C4-2B (cell line): ENCODE results near the gene PTCD3.

Experiments
- H3K27ac ChIP-seq: fragments of 450-650 bp; 2 replicates; pipeline ENCODE4 v1.5.1; 2017
- CTCF ChIP-seq: fragments of 450-650 bp; conservative IDR thresholded peaks from 2 replicates; pipeline ENCODE4 v1.5.1; 2017; ENCODE audit warnings: mild to moderate bottlenecking
- ZFX ChIP-seq: fragments of 450-650 bp; IDR thresholded peaks from 2 replicates; pipeline ENCODE4 v1.6.1; 2017

Gene PTCD3

GRCh38 chr2:86136141-86136540, 30.1 kb downstream of the PTCD3 start:
- no peak for TF ChIP-seq ZFX
- no peak for TF ChIP-seq CTCF
- no peak overlapping the region for H3K27ac ChIP-seq

- TF ChIP-seq ZFX = no peak
- TF ChIP-seq CTCF = no peak
- H3K27ac ChIP-seq = no peak overlapping the region
These were observed 32.9 kb downstream of the PTCD3 start for GRCh38 chr2:86138736-86139625.

GRCh38 chr2:86139981-86140380, 33.9 kb downstream of the PTCD3 start:
- no peak for TF ChIP-seq CTCF
- TF ChIP-seq ZFX = no peak
- no peak overlapping the region for H3K27ac ChIP-seq

GRCh38 chr2:86140969-86141392, 34.9 kb downstream of the PTCD3 start:
- no peak overlapping the region for H3K27ac ChIP-seq
- TF ChIP-seq ZFX (no peak), CTCF (no peak)

- TF ChIP-seq ZFX = no peak
- no peak for TF ChIP-seq CTCF
- H3K27ac ChIP-seq = no peak overlapping the region
These were observed 36.6 kb downstream of the PTCD3 start for GRCh38 chr2:86142436-86143257.

- no peak for TF ChIP-seq CTCF
- H3K27ac ChIP-seq = no peak overlapping the region
These were observed 37.3 kb downstream of the PTCD3 start for GRCh38 chr2:86143307-86143706.
